Measurements from ENCODE around the gene PMIS2.

Gene PMIS2

GRCh38 chr19:35556846-35557538 is 29.0 kb upstream of the PMIS2 start:
- DNase-seq (ENCODE audit: low spot score): no peak

- peak; percentile 92 for DNase-seq (ENCODE audit: low spot score)
Measured at GRCh38 chr19:35557539-35558399, 28.2 kb upstream of the PMIS2 start.

GRCh38 chr19:35558400-35559280 is 27.3 kb upstream of the PMIS2 start:
- no peak for DNase-seq (ENCODE audit: low spot score)

- no peak for DNase-seq (ENCODE audit: low spot score)
Measured at GRCh38 chr19:35559281-35559659, 26.7 kb upstream of the PMIS2 start.

- no peak for DNase-seq (ENCODE audit: low spot score)
Measured at GRCh38 chr19:35559781-35560180, 26.2 kb upstream of the PMIS2 start.

GRCh38 chr19:35560271-35560670 is 25.7 kb upstream of the PMIS2 start:
- no peak for DNase-seq (ENCODE audit: low spot score)

- no peak for DNase-seq (ENCODE audit: low spot score)
Measured at GRCh38 chr19:35560677-35561076, 25.3 kb upstream of the PMIS2 start.

GRCh38 chr19:35561436-35561835 is 24.5 kb upstream of the PMIS2 start:
- no peak for DNase-seq (ENCODE audit: low spot score)

- DNase-seq (ENCODE audit: low spot score): no peak
Measured at GRCh38 chr19:35562336-35562735, 23.6 kb upstream of the PMIS2 start.

GRCh38 chr19:35562776-35563175 is 23.2 kb upstream of the PMIS2 start:
- DNase-seq (ENCODE audit: low spot score): no peak

- DNase-seq (ENCODE audit: low spot score): no peak
Measured at GRCh38 chr19:35563207-35563829, 22.7 kb upstream of the PMIS2 start, which contains the start of gene ATP4A. TSS of gene ATP4A (minus strand) at chr19:35563658. CDS start at chr19:35563629, 29 bp downstream.

- DNase-seq (ENCODE audit: low spot score): no peak
Measured at GRCh38 chr19:35565016-35565856, 20.7 kb upstream of the PMIS2 start.

GRCh38 chr19:35566738-35567137 is 19.2 kb upstream of the PMIS2 start:
- DNase-seq (ENCODE audit: low spot score): no peak

GRCh38 chr19:35569281-35569781 is 16.6 kb upstream of the PMIS2 start:
- no peak for DNase-seq (ENCODE audit: low spot score)

- DNase-seq (ENCODE audit: low spot score): no peak
Measured at GRCh38 chr19:35571406-35571965, 14.5 kb upstream of the PMIS2 start.

GRCh38 chr19:35577918-35578317 is 8.1 kb upstream of the PMIS2 start:
- DNase-seq (ENCODE audit: low spot score): no peak

GRCh38 chr19:35578707-35579106 is 7.3 kb upstream of the PMIS2 start:
- DNase-seq (ENCODE audit: low spot score): no peak

- DNase-seq (ENCODE audit: low spot score): no peak
Measured at GRCh38 chr19:35582760-35583159, 3.2 kb upstream of the PMIS2 start.

GRCh38 chr19:35587321-35587720 is 1.3 kb downstream of the PMIS2 start:
- DNase-seq (ENCODE audit: low spot score): no peak

GRCh38 chr19:35590875-35591274 is 4.9 kb downstream of the PMIS2 start:
- no peak for DNase-seq (ENCODE audit: low spot score)
